HG03565 (cell line): ENCODE data around the gene IPO4.

Experiments
- ATAC-seq: cut with Tn5 transposase; IDR thresholded peaks from one replicate; pipeline ENCODE4 v1.9.1; 2021; ENCODE audit warnings: mild to moderate bottlenecking, moderate library complexity; ENCODE audit not compliant: unreplicated experiment

Gene IPO4

DNA sequence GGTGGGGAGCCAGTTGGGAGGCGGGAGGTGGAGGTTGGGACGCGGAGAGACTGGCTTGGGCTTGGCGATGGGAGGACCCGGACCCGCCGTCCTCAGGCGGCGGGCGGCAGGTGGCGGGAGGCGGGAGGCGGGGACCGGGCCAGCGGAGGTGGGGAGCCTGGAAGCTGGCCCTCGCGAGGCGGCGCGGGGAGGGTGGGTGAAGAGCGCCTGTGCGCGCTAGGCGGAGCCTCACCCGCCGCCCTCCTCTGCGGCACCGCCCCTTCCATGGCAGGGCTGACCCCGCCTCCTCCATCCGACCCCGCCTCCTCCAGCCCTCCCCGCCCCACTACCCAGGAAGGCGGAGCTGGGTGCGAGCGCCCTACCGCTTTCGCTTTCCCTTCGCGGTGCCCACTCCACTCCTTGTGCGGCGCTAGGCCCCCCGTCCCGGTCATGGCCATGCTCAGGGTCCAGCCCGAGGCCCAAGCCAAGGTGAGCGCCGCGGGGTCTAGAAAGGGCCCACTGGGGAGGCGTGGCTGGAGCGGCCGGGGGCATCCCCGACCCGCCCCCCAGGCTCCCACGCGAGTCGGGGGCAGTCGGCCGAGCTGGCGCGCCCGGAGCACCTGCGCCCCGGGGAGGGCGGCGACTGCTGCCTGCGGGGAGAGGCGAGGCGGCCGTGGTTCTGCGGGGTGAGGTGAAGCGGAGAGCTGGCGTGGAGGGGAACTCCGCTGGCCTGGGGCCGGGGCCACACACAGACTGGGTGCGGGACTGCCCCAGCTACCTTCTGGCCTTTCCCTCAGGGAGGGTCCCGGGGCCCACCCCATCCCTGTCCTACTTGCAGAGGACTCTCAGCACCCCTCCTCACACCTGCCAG is 52.6 kb downstream of the IPO4 start, which contains the start of gene PSME1:
TSS of gene PSME1 (plus strand) at position 361 of the 850 bp plus-strand sequence. CDS start at position 430, 69 bp downstream.
- ATAC-seq = peak; percentile 64

DNA sequence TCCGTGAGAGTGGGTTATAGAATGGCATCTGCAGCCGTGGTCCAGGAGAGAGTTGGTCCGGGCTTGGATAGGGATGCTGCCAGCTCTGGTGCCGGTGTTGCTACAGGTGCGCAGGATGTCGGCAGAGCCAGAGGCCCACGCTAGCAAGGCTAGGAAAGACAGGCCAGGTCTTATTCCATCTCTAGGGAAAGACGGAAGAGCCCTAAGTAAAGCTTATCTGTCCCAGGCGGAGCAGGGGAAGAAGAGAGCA is 53.1 kb downstream of the IPO4 start:
- no peak for ATAC-seq

GRCh38 chr14:24133735-24134134 is 54.9 kb downstream of the IPO4 start:
- no peak for ATAC-seq

DNA sequence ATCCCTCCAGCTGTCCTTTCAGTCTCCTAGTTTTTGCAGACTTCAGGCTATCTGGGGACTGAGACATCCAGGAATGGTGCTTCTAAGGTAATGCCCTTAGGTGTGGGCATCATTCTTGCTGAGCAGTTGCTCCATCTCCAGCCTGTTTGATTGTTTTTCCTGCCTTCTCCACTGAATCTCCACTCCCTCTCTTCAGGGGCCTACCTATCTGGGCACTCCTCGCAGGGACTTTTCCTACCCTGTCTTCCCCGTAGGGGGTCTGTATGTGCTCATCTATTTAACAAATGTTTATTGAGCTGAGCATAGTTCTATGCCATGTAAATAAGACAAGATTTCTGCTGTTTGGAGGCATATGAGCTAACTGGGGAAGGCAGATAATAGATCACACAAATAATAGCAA is 55.6 kb downstream of the IPO4 start:
- ATAC-seq = no peak

DNA sequence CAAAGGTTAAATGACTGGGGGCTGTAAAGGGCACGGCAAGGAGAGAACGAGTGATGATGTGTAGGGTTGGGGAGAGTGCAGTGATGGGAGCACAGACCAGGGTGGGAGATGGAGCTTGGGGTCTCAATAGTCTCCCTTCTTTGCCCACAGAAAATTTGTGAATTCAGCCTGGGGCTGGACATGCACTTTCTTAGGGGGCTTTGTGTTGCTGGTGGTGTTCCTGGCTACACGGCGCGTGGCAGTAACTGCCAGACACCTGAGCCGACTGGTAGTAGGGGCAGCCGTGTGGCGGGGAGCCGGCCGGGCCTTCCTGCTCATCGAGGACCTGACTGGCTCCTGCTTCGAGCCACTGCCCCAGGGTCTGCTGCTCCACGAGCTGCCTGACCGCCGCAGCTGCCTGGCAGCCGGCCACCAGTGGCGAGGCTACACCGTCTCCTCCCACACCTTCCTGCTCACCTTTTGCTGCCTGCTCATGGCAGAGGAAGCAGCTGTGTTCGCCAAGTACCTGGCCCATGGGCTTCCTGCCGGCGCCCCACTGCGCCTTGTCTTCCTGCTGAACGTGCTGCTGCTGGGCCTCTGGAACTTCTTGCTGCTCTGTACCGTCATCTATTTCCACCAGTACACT is 56.4 kb downstream of the IPO4 start:
- no peak for ATAC-seq

DNA sequence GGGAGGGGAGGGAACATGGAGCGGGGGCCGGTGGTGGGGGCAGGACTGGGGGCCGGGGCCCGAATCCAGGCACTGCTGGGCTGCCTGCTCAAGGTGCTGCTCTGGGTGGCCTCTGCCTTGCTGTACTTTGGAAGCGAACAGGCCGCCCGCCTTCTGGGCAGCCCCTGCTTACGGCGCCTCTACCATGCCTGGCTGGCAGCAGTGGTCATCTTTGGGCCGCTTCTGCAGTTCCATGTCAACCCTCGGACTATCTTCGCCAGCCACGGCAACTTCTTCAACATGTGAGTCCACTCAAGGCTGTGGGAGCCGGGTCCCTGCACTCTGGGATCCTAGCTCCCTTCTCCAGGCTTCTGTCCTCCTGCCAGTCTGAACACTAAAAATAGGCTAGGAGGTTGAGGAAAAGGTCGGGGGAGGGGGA is 57.1 kb downstream of the IPO4 start:
- no peak for ATAC-seq

DNA sequence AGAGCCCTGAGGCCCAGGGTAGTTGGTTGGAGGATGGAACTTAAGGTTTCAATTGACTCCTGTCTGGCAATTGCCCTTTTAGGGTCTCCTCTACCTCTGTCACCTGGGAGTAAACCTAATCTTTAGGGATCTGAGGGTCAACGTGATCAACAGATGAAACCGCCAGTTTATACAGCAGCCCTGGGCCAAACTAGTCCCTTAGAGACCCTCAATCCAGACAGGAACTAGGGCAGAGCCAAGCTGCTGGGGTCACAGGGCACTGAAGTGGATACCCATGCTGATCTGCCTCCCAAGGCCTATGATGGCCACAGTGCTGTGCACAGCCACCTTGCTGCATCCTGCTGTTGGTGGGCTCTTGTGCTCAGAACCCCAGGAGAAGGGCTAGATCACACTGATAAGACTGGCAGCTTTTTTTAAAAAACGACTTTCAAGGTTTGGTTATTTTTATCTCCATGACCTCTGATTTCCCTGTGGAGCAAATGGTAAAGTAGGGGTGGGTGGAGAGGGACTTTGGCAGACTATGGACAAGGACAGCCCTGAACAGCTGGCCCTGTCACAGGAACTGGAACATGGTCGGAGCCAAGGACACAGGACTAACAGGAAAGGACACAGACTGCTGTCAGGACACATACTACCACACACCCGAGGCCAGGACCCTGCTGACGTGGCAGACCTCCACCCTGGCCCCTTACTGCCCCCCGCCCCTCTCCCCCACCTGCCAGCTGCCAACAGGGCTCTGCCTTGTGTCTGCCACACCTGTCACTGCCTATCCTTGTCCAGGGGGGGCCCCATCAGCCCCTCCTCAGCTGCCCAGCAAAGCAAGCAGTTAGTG is 57.7 kb downstream of the IPO4 start:
- ATAC-seq = no peak

- ATAC-seq = no peak
Measured at GRCh38 chr14:24130380-24130716, 58.3 kb downstream of the IPO4 start, which contains the start of gene FITM1. FITM1 (plus strand) TSS chr14:24130659; CDS start chr14:24131564, 905 bp downstream.
